Measurements from ENCODE around the gene NFATC2. TPM values are rescaled to one million over a fixed set of nuclear protein-coding genes. Genes with fewer than 3 reads are reported as not detected.

The NFATC2 gene
- total RNA-seq, 1 experiment from 2014 or later, result 0.07 TPM

- CTCF ChIA-PET, result no interaction called here
These were observed 9.8 kb downstream of the NFATC2 start for GRCh38 chr20:51532577-51533191.

GRCh38 chr20:51531712-51532456 is 10.6 kb downstream of the NFATC2 start:
- ChIA-PET POLR2A (interaction anchor here (0.6 to 1.2 kb wide), 4 partner anchors 13 to 474 kb away, joined by 3 read pairs; no protein-coding TSS in a partner anchor), CTCF (no interaction called here)
- TF ChIP-seq CTCF (IDR thresholded peaks at IDR 0.05; ENCODE audit: unreplicated experiment), result no peak
- Mint-ChIP-seq H3K9me3 (ENCODE audit: unreplicated experiment) (no peaks in the 10 kb centered on the region), H3K27me3 (ENCODE audit: insufficient read depth, unreplicated experiment) (no peaks in the 10 kb centered on the region), H3K4me1 (ENCODE audit: insufficient read depth, unreplicated experiment) (peaks cover 11% of the 10 kb centered on the region), H3K27ac (ENCODE audit: low read depth, unreplicated experiment) (no peak overlapping the region), H3K4me3 (ENCODE audit: unreplicated experiment) (no peak overlapping the region), H3K36me3 (ENCODE audit: insufficient read depth, unreplicated experiment) (no peaks in the 10 kb centered on the region)
- DNase-seq (ENCODE audit: unreplicated experiment), result no peak
- intact Hi-C loops (cut with micrococcal nuclease), result no loop called here
- no TSS peak for BruUV-seq (replicated peaks)

More at GRCh38 chr20:51532577-51533191, 9.8 kb downstream of the NFATC2 start:
- no peak overlapping the region for H3K4me3 Mint-ChIP-seq (ENCODE audit: unreplicated experiment)
- intact Hi-C loops (cut with micrococcal nuclease), result no loop called here
- no peak for DNase-seq (ENCODE audit: unreplicated experiment)
- no TSS peak for BruUV-seq (replicated peaks)
- H3K27me3 Mint-ChIP-seq (ENCODE audit: insufficient read depth, unreplicated experiment), result peaks cover 6% of the 10 kb centered on the region
- H3K27ac Mint-ChIP-seq (ENCODE audit: low read depth, unreplicated experiment), result no peak overlapping the region
- TF ChIP-seq CTCF (IDR thresholded peaks at IDR 0.05; ENCODE audit: unreplicated experiment), result no peak
- no peaks in the 10 kb centered on the region for H3K9me3 Mint-ChIP-seq (ENCODE audit: unreplicated experiment)
- H3K4me1 Mint-ChIP-seq (ENCODE audit: insufficient read depth, unreplicated experiment), result peaks cover 11% of the 10 kb centered on the region
- POLR2A ChIA-PET, result interaction anchor here (0.6 to 1.2 kb wide), 2 partner anchors 14 to 45 kb away, joined by 3 read pairs; no protein-coding TSS in a partner anchor
- no peaks in the 10 kb centered on the region for H3K36me3 Mint-ChIP-seq (ENCODE audit: insufficient read depth, unreplicated experiment)

GRCh38 chr20:51531141-51531710 is 11.3 kb downstream of the NFATC2 start:
- intact Hi-C loops (cut with micrococcal nuclease), result no loop called here
- Mint-ChIP-seq H3K4me1 (ENCODE audit: insufficient read depth, unreplicated experiment) (peaks cover 11% of the 10 kb centered on the region), H3K27me3 (ENCODE audit: insufficient read depth, unreplicated experiment) (no peaks in the 10 kb centered on the region), H3K27ac (ENCODE audit: low read depth, unreplicated experiment) (no peak overlapping the region), H3K9me3 (ENCODE audit: unreplicated experiment) (no peaks in the 10 kb centered on the region), H3K4me3 (ENCODE audit: unreplicated experiment) (no peak overlapping the region), H3K36me3 (ENCODE audit: insufficient read depth, unreplicated experiment) (no peaks in the 10 kb centered on the region)
- peak; percentile 58 for DNase-seq (ENCODE audit: unreplicated experiment)
- no peak for TF ChIP-seq CTCF (IDR thresholded peaks at IDR 0.05; ENCODE audit: unreplicated experiment)
- ChIA-PET CTCF (interaction anchor here (0.6 kb wide), 1 partner anchor 508 kb away, joined by 3 read pairs; no protein-coding TSS in a partner anchor), POLR2A (interaction anchor here (0.6 to 1.2 kb wide), 5 partner anchors 22 to 473 kb away, joined by 3 read pairs; no protein-coding TSS in a partner anchor)
- no TSS peak for BruUV-seq (replicated peaks)

- intact Hi-C loops (cut with micrococcal nuclease), result no loop called here
- BruUV-seq (replicated peaks), result no TSS peak
- Mint-ChIP-seq H3K27ac (ENCODE audit: low read depth, unreplicated experiment) (no peak overlapping the region), H3K27me3 (ENCODE audit: insufficient read depth, unreplicated experiment) (no peaks in the 10 kb centered on the region), H3K36me3 (ENCODE audit: insufficient read depth, unreplicated experiment) (no peaks in the 10 kb centered on the region), H3K4me3 (ENCODE audit: unreplicated experiment) (no peak overlapping the region), H3K9me3 (ENCODE audit: unreplicated experiment) (no peaks in the 10 kb centered on the region), H3K4me1 (ENCODE audit: insufficient read depth, unreplicated experiment) (peaks cover 11% of the 10 kb centered on the region)
- no peak for TF ChIP-seq CTCF (IDR thresholded peaks at IDR 0.05; ENCODE audit: unreplicated experiment)
- ChIA-PET CTCF (interaction anchor here (0.7 kb wide), 1 partner anchor 157 kb away, joined by 3 read pairs; no protein-coding TSS in a partner anchor), POLR2A (interaction anchor here (1.0 kb wide), 1 partner anchor 14 kb away, joined by 3 read pairs; no protein-coding TSS in a partner anchor)
- no peak for DNase-seq (ENCODE audit: unreplicated experiment)
These were observed 12.8 kb downstream of the NFATC2 start for GRCh38 chr20:51529758-51530157.
